Pancreas (tissue), 10 donors: Measurements from ENCODE around the gene OSTC. TPM values are rescaled to one million over a fixed set of nuclear protein-coding genes. Genes with fewer than 3 reads are reported as not detected.

Experiments
- ATAC-seq, 4 donors: fragments of 200-7000 bp; cut with Tn5 transposase; one replicate each; pipeline versions ENCODE4 v1.8.0 to v1.9.1; 2020; ENCODE audit warnings: mild to moderate bottlenecking in 4 of 4, moderate library complexity in 4 of 4
- DNase-seq, 6 donors: peaks; one replicate each; pipeline ENCODE4 v3.0.0-alpha.2; 2020
- FAIRE-seq: peaks from 2 replicates; lab custom pipeline; 2012; peaks lifted over from hg19 to GRCh38; lab: Jason Lieb, UNC
- H3K27ac ChIP-seq, 4 donors: fragments of 200-600 bp; sonication (generic); 1 replicate in 3 of 4; 2 replicates in 1 of 4; pipeline versions ENCODE4 v1.5.0 to v1.8.0; 2020
- H3K27me3 ChIP-seq, 4 donors: fragments of 200-600 bp; one replicate each; pipeline ENCODE4 v1.8.0; 2021
- H3K36me3 ChIP-seq, 3 donors: fragments of 200-600 bp; sonication (generic) in 1 of 3; one replicate each; pipeline versions ENCODE4 v1.5.0 to v1.8.0; 2020 to 2021
- H3K4me1 ChIP-seq, 3 donors: fragments of 200-600 bp; one replicate each; pipeline ENCODE4 v1.8.0; 2021
- H3K4me3 ChIP-seq, 4 donors: fragments of 200-600 bp; sonication (generic) in 2 of 4; one replicate each; pipeline versions ENCODE4 v1.5.0 to v1.8.0; 2020 to 2021
- H3K9me3 ChIP-seq, 4 donors: fragments of 200-600 bp; one replicate each; pipeline ENCODE4 v1.8.0; 2021
- WGBS, 2 donors: extraction: QIAGEN DNeasy Blood & Tissue Kit; methylation state at CpG; one replicate each; pipeline ENCODE4 v1.1.7; 2013; 5-methylcytosine and 5-hydroxymethylcytosine counted together
- intact Hi-C, 3 donors: fragments of 100-400 bp; cut with DNase I; formaldehyde crosslinking; loops; one replicate each; pipeline versions ENCODE4 v1.11.1 to v1.14.2; 2022
- polyA plus RNA-seq, 2 donors: library from polyadenylated mRNA; stranded (reverse); fragments of 200-250 nt; gene quantifications; one replicate each; pipeline ENCODE4 v1.2.3, GENCODE V29; 2013
- total RNA-seq, 6 donors: library from RNA; stranded (reverse); fragmentation: NEBNext Ultra II Directional in 4 of 6; extraction: Animal tissue kit (Norgen Biotek cat#: 25700) in 4 of 6; gene quantifications; one replicate each; pipeline versions ENCODE4 v1.2.1 to v1.2.4, GENCODE V29; 2021 to 2023
- TF ChIP-seq, protein P1 (sequence below), 4 donors: fragments of 200-600 bp; sonication (generic) in 3 of 4; IDR thresholded peaks; one replicate each; pipeline versions ENCODE4 v1.5.0 to v1.8.0; 2021; ENCODE audit warnings: antibody characterized with exemption in 4 of 4
- donor health status: healthy with polysubstance abuse.
- donor health status: DM: no; HTN: no; CAD: no; lungs with moderate emphysema.
- donor health status: DM: no; HTN: no; CAD: no.
- donor health status: control.
- donor health status: control.
- donor health status: Bipolar disorder and iron deficiency.
- donor health status: DM: yes; HTN: yes; CAD: no.
- donor health status: DM: no; HTN: no; CAD: no.
- donor health status: DM: no; HTN: no; CAD: no.
- donor health status: DM: yes; HTN: yes; CAD: no.

OSTC gene
- total and polyA plus RNA-seq, 8 donors, result 38.1 to 75.4 (median 60.6) TPM

- DNase-seq (no peak), ATAC-seq (no peak), FAIRE-seq (no peak)
- H3K27ac ChIP-seq, result no peak overlapping the region
- no peak overlapping the region for H3K4me3 ChIP-seq
- no peaks in the 10 kb centered on the region for H3K9me3 ChIP-seq
- no peaks in the 10 kb centered on the region for H3K27me3 ChIP-seq
- no peaks in the 10 kb centered on the region for H3K36me3 ChIP-seq
- intact Hi-C loops, result no loop called here
- WGBS, 2 donors, result 44 to 51% methylated on average over 2 of the region's 2 CpGs
- TF ChIP-seq, protein P1, sequence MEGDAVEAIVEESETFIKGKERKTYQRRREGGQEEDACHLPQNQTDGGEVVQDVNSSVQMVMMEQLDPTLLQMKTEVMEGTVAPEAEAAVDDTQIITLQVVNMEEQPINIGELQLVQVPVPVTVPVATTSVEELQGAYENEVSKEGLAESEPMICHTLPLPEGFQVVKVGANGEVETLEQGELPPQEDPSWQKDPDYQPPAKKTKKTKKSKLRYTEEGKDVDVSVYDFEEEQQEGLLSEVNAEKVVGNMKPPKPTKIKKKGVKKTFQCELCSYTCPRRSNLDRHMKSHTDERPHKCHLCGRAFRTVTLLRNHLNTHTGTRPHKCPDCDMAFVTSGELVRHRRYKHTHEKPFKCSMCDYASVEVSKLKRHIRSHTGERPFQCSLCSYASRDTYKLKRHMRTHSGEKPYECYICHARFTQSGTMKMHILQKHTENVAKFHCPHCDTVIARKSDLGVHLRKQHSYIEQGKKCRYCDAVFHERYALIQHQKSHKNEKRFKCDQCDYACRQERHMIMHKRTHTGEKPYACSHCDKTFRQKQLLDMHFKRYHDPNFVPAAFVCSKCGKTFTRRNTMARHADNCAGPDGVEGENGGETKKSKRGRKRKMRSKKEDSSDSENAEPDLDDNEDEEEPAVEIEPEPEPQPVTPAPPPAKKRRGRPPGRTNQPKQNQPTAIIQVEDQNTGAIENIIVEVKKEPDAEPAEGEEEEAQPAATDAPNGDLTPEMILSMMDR (IDR thresholded peaks at IDR 0.05), result no peak
- H3K4me1 ChIP-seq, result no peaks in the 10 kb centered on the region
Observed at GRCh38 chr4:108716340-108716739, 65.9 kb downstream of the OSTC start.

- no peak for FAIRE-seq
- H3K27ac ChIP-seq, result no peak overlapping the region
- 66 to 81% methylated on average over 2 of the region's 2 CpGs for WGBS, 2 donors
- no peaks in the 10 kb centered on the region for H3K9me3 ChIP-seq
- ATAC-seq, result no peak
- DNase-seq, result no peak
- TF ChIP-seq, protein P1 (IDR thresholded peaks at IDR 0.05), result no peak
- intact Hi-C loops, result no loop called here
- no peak overlapping the region for H3K4me3 ChIP-seq
- no peaks in the 10 kb centered on the region for H3K4me1 ChIP-seq
- no peaks in the 10 kb centered on the region for H3K27me3 ChIP-seq
- H3K36me3 ChIP-seq, result no peaks in the 10 kb centered on the region
Observed at GRCh38 chr4:108717386-108717785, 67.0 kb downstream of the OSTC start.

Other genes starting within 250 kb of the OSTC start
- gene RPL34, start 30.0 kb upstream of the OSTC start, total RNA-seq, result 1,000 to 10,000 TPM in 2 of 6 donors, 100 to 1,000 TPM in 4; 706 to 1,254 (median 940) TPM
- 1,000 to 10,000 TPM; 3,291 to 3,620 TPM for gene RPL34, start 30.0 kb upstream of the OSTC start, polyA plus RNA-seq
- gene ETNPPL, start 112.5 kb downstream of the OSTC start, total RNA-seq, result under 1 TPM in 1 of 6 donors, not detected in 5; 0.25 TPM
- not detected for gene ETNPPL, start 112.5 kb downstream of the OSTC start, polyA plus RNA-seq